ENCODE measurements around the gene MYH16. TPM values are rescaled to one million over a fixed set of nuclear protein-coding genes. Genes with fewer than 3 reads are reported as not detected.
"Not testable (repeated sequence)": the region's sequence is repeated elsewhere in the genome, so short reads cannot be mapped to it uniquely, and the experiment has no call there.

Gene MYH16
- total RNA-seq, 2 experiments from 2014 or later: not detected

- Histone ChIP-seq H3K27me3 (ENCODE audit: control insufficient read depth in 1 of 2, insufficient read depth in 2 of 2, low read length in 2 of 2) (no peaks in the 10 kb centered on the region), H3K4me3 (ENCODE audit: low read length) (no peak overlapping the region), H3K27ac (ENCODE audit: low read depth in 1 of 2, low read length in 2 of 2) (no peak overlapping the region), H3K4me1 (ENCODE audit: insufficient read depth, low read length) (peaks cover 7% of the 10 kb centered on the region), H3K9me3 (ENCODE audit: control insufficient read depth in 1 of 2, insufficient read depth in 1 of 2, low read length in 2 of 2) (no peaks in the 10 kb centered on the region), H3K36me3 (ENCODE audit: insufficient read depth, low read length) (no peaks in the 10 kb centered on the region)
- Mint-ChIP-seq H3K4me1 (ENCODE audit: low read depth) (no peaks in the 10 kb centered on the region), H3K27ac (no peak overlapping the region), H3K4me3 (no peak overlapping the region), H3K27me3 (no peaks in the 10 kb centered on the region), H3K36me3 (ENCODE audit: low read depth) (peaks cover under 1% of the 10 kb centered on the region), H3K9me3 (no peaks in the 10 kb centered on the region)
- DNase-seq: no peak
- ChIA-PET CTCF (no interaction called here), POLR2A (no interaction called here)
- no peak for TF ChIP-seq CTCF (IDR thresholded peaks at IDR 0.05)
- intact Hi-C loops (cut with DNase I, micrococcal nuclease): loop anchor here (10.0 kb wide), 3 partner anchors 84 to 436 kb away; partner anchors contain the start of genes BUD31 (in 1 of the 2), FAM200A (in 1 of the 2), PDAP1 (in 1 of the 2) and ZNF655 (in 1 of the 2)
- no peak for ATAC-seq (ENCODE audit: poor library complexity)
Measured at GRCh38 chr7:99320371-99320770, 47.7 kb downstream of the MYH16 start.

GRCh38 chr7:99322659-99323058 lies 50.0 kb downstream of the MYH16 start:
- Mint-ChIP-seq H3K4me1 (ENCODE audit: low read depth) (peaks cover 14% of the 10 kb centered on the region), H3K36me3 (ENCODE audit: low read depth) (peaks cover 16% of the 10 kb centered on the region), H3K4me3 (peak overlapping the region; percentile 42)
- DNase-seq; POLR2A ChIA-PET; ATAC-seq (ENCODE audit: poor library complexity); H3K27me3 Mint-ChIP-seq; H3K9me3 ChIP-seq (ENCODE audit: control insufficient read depth in 1 of 2, insufficient read depth in 1 of 2, low read length in 2 of 2); H3K27me3 ChIP-seq (ENCODE audit: control insufficient read depth in 1 of 2, insufficient read depth in 2 of 2, low read length in 2 of 2); H3K9me3 Mint-ChIP-seq; H3K36me3 ChIP-seq (ENCODE audit: insufficient read depth, low read length); H3K27ac Mint-ChIP-seq; CTCF ChIA-PET; H3K27ac ChIP-seq (ENCODE audit: low read depth in 1 of 2, low read length in 2 of 2); H3K4me3 ChIP-seq (ENCODE audit: low read length): not testable (repeated sequence)
- intact Hi-C loops (cut with DNase I, micrococcal nuclease): loop anchor here (10.0 kb wide), 3 partner anchors 82 to 438 kb away; partner anchors contain the start of genes BUD31 (in 1 of the 2), FAM200A (in 1 of the 2), PDAP1 (in 1 of the 2) and ZNF655 (in 1 of the 2)
- H3K4me1 ChIP-seq (ENCODE audit: insufficient read depth, low read length): peaks cover 23% of the 10 kb centered on the region

DNA sequence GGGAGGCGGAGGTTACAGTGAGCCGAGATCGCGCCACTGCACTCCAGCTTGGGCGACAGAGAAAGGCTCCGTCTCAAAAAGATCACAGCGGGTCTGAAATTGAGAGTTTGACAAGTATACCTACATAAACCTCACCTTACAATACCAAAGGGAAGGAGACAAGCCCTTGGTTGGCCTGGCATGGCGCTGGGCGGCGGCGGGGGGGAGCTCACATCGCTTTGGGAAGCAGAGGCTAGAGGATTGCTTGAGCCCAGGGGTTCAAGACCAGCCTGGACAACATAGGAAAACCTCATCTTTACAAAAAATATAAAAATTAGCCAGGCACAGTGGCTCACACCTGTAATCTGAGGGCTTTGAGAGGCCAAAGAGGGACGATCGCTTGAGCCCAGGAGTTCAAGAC lies 51.9 kb downstream of the MYH16 start:
- Histone ChIP-seq H3K9me3 (ENCODE audit: control insufficient read depth in 1 of 2, insufficient read depth in 1 of 2, low read length in 2 of 2) (no peaks in the 10 kb centered on the region), H3K27me3 (ENCODE audit: control insufficient read depth in 1 of 2, insufficient read depth in 2 of 2, low read length in 2 of 2) (no peaks in the 10 kb centered on the region), H3K27ac (ENCODE audit: low read depth in 1 of 2, low read length in 2 of 2) (no peak overlapping the region), H3K4me1 (ENCODE audit: insufficient read depth, low read length) (peaks cover 36% of the 10 kb centered on the region), H3K36me3 (ENCODE audit: insufficient read depth, low read length) (peaks cover 3% of the 10 kb centered on the region), H3K4me3 (ENCODE audit: low read length) (no peak overlapping the region)
- Mint-ChIP-seq H3K9me3 (no peaks in the 10 kb centered on the region), H3K27ac (peak overlapping the region; percentile 85), H3K27me3 (no peaks in the 10 kb centered on the region), H3K36me3 (ENCODE audit: low read depth) (peaks cover 16% of the 10 kb centered on the region), H3K4me3 (peak overlapping the region; percentile 94), H3K4me1 (ENCODE audit: low read depth) (peaks cover 30% of the 10 kb centered on the region)
- no peak for TF ChIP-seq CTCF (IDR thresholded peaks at IDR 0.05)
- DNase-seq (no peak), ATAC-seq (ENCODE audit: poor library complexity) (no peak)
- ChIA-PET POLR2A (interaction anchor here (1.3 kb wide), 1 partner anchor 175 kb away, joined by 4 read pairs; the partner anchor contains the start of gene ZNF394), CTCF (no interaction called here)
- intact Hi-C loops (cut with DNase I, micrococcal nuclease): loop anchor here (10.0 kb wide), 3 partner anchors 80 to 440 kb away; partner anchors contain the start of genes BUD31 (in 1 of the 2), FAM200A (in 1 of the 2), PDAP1 (in 1 of the 2) and ZNF655 (in 1 of the 2)

Measured in CD4-positive, alpha-beta T cell (primary cell).